Skeletal muscle cell (primary cell): ENCODE data around the gene IRF2BPL.

Source experiments
- DNase-seq: peaks from one replicate; pipeline ENCODE4 v3.0.0-alpha.2; 2010; ENCODE audit warnings: low read depth
- H3K4me3 ChIP-seq: 2 replicates; pipeline ENCODE4 v1.5.1; 2011; ENCODE audit warnings: low read depth, mild to moderate bottlenecking, control low read depth, low read length, moderate library complexity

Gene IRF2BPL

DNA sequence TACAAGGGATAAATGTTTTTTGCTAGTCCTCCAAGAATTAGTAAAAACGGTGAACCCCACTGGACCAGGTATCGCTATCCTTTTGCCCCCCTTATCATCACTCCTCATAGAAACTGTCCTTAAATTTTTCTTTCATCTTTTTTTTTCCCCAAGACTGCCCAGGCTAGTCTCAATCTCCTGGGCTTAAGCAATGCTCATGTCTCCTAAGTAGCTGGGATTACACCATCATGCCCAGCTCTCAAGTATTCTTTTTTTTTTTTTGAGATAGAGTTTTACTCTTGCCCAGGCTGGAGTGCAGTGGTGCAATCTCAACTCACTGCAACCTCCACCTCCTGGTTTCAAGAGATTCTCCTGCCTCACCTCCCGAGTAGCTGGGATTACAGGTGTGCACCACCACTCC lies 9.7 kb downstream of the IRF2BPL start:
- no peak overlapping the region for H3K4me3 ChIP-seq
- no peak for DNase-seq

DNA sequence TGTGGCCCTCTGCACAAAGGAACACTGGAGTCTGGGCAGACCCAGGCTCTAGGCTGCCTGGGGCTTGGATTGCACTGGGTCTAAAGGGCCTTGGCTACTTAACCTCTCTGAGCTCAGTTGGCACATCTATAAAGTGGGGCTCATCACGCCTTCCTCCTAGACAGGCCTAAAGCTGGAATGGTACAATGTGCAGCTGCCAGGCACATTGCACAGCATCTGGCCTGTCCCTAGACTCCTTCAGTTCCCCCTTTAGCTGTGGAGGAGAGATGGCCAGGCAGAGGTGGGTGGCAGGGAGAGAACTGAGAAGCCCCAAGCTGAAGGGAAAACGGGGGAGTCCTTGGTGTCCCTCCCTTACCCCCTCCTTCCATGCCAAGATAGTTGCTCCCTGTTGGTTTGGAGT lies 10.8 kb downstream of the IRF2BPL start:
- no peak overlapping the region for H3K4me3 ChIP-seq
- DNase-seq, result no peak

DNA sequence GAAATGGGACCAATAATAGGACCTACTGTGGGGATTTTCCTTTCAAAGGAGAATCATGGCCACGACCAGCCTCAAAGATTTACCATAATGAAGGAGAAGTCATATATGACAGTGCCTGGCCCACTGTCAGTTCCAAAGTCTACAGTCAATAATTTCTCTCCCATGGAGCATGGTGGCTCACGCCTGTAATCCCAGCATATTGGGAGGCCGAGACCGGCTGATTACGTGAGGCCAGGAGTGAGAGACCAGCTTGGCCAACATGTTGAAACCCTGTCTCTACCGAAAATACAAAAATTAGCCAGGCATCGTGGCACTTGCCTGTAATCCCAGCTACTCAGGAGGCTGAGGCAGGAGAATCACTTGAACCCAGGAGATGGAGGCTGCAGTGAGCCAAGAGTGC lies 13.8 kb downstream of the IRF2BPL start:
- H3K4me3 ChIP-seq, result no peak overlapping the region
- no peak for DNase-seq

DNA sequence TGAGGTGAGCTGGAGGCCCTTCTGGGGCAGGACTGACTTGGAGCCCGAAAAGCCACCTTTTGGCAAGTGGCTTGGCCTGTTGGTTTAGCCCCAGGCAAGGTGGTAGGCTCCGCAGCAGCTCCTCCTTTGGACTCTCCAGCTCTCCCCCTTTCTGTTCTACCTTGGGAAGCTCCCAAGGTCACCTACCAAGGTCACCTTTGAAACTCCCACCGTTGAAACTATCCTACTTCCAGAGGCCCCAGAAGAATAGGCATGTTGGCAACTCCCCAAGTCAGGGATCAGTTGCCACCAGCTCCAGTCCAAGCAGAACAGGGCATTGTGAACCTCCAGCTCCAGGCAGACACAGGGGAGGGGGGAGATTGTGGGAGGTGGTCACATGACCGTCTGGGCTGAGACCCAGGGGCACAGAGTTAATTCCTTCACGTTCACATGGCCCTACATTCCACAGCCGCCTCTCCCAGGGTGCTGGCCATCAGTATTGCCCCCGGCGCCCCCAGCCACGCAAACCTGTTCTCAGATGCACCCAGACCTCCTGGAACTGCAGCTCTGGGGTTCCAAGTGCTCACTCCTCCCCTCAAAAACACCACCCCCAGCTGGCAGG lies 14.4 kb downstream of the IRF2BPL start:
- no peak overlapping the region for H3K4me3 ChIP-seq
- DNase-seq, result no peak

DNA sequence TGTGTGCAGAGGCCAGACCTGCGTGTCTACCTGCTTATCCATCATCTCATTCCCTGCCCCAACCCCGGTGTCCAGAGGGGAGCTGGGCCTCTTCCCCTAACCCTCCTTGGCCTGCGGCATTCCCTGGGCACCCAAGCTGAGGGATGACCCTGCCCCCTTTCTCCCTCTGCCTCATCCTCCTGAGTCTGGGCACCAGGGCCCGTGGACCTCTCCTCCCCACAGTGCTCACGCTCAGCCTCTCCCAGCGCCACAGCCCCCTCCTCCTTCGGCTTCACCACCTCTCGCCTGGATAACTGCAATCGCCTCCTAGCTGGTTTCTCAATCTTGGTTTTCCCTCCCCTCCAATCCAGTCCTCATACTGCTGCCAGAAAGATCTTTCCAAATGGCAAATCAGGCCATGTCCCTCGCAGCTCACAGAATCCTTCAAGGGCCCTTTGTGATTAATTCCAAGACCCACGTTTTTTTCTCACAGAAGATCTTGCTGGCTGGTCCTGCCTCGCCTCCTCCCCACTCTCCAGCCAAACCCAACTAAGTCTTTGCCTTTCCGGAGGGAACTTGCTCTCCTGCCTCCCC lies 16.2 kb downstream of the IRF2BPL start:
- H3K4me3 ChIP-seq, result no peak overlapping the region
- DNase-seq, result no peak

DNA sequence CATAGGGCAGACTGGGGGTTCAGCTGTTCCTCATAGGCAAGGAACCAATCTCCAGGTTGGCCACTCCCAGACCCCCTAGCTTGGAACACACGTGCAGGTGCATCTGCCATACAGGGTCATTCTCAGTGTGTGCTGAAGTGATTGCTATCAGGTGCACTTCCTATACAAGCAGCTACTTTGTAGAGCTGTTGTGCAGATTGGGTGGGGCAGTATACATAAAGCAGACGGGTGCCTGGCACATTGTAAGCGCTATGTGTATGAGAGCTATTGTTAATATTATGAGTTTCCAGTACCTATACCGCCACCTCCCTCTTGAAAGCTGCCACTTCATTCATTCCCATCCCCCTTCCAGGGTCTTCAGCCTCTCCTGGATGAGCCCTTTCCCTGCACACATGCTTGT lies 17.3 kb downstream of the IRF2BPL start:
- no peak for DNase-seq
- no peak overlapping the region for H3K4me3 ChIP-seq

DNA sequence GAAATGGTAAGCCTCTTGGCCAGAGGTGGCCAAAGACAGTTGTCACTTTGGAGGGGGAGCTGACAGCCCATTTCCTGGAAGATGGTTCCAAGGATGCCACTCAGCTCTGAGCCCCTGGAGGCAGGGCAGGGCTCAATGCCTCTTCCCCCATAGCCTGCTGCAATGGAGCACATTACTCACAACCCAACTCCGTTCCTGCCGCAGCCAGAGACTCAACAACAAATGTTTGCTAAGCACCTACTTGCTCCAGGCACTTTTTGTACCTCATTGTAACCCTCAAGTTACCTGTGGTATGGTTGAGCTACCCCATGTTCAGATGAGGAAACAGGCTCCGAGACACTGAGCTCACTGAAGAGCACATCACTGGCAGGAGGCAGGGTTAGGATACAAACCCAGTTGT lies 19.5 kb downstream of the IRF2BPL start:
- no peak overlapping the region for H3K4me3 ChIP-seq
- DNase-seq, result no peak

DNA sequence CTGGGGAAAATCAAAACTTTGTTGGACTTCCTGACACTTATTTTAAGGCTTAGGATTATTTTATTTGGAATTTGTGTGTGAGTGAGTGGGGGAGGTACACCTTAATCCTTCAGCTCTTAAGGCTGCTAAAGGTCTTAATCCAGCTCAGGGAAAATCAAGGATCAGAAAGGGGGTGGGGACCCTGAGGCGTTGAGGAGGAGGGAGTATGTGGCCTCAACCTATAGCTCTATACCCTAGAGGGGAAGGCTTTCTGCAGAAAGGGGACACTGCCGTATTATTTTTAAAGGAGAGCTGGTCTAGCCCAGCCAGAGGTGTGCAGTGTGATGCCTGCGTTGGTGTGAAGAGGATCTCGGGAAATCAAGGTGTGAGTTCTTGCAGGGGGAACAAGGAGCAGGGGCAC lies 20.0 kb downstream of the IRF2BPL start:
- H3K4me3 ChIP-seq, result no peak overlapping the region
- DNase-seq, result no peak

DNA sequence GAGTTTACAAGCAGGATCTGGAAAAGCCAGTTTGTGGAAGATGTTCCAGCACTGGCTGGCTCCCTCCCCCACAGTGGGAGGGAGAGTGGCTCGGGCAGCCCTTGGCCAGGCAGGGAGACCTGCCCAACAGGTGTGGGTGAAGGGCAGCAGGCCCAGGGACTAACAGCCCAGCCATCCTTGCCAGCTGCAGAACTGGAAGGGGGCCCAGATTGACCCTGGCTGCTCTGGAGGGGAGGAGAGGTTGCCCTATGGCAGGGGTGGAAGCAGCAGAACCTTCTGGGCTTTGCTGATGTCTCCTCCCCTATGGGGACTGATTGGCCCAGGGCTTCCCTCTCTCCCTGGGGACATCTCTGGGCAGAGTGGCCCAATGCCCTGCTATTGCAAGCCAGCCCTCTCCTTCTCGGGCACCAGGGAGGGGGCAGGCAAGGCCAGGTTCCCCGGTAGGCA lies 20.5 kb downstream of the IRF2BPL start:
- no peak overlapping the region for H3K4me3 ChIP-seq
- no peak for DNase-seq

DNA sequence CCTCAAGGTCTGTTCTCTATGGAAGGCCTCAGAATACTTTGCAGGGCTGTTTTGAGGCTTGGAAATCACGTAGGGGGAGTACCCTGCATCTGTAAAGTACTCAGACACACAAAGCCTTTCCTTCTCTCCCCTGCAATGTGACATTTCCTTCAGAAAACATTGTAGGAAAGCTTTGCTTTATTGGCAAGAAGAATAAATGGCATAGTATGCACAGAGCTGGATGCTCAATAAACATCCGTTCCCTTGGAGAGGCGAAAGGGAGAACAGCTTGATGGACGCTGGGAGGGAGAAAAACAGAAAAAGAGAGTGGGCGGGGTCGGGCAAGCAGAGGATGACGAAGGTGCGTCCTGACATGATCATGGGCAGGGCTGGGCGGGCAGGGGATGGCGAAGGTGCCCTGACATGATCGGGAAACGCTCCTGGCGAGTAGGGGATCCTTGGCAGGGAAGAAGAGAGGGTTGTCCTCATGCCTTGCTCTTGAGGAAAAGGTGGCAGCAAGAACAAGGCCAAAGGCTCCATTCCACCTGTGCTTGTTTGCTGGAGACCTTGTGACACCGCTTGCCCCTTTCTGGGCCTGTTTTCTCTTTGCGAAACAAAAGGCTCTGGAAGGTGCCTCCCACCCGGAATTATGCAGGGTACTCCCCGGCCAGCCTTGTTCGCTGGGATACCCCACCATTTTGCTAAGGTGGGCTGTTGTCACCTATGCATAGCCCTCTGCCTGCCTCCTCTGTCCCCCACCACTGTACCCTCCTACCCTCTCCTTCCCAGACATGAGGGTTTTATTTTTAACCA lies 21.1 kb downstream of the IRF2BPL start:
- H3K4me3 ChIP-seq, result no peak overlapping the region
- no peak for DNase-seq

DNA sequence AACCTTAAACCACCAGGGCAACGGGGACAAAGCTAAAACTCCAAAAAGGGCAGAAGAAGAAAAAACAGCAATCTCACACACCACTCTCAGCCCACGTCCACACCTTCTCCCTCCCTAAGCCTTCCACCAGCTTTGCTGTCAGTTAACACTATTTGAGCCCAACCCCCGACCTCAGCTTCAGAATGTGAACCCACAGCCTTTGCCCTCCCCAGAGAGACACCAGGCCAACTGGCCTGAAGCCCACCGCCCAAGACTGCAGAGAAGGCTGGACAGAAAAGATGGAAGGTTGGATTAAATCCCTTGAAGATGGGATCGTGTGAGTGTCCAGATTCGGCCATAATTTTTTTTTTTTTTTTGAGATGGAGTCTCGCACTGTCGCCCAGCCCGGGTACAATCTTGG lies 22.4 kb downstream of the IRF2BPL start:
- H3K4me3 ChIP-seq, result no peak overlapping the region
- DNase-seq, result no peak

DNA sequence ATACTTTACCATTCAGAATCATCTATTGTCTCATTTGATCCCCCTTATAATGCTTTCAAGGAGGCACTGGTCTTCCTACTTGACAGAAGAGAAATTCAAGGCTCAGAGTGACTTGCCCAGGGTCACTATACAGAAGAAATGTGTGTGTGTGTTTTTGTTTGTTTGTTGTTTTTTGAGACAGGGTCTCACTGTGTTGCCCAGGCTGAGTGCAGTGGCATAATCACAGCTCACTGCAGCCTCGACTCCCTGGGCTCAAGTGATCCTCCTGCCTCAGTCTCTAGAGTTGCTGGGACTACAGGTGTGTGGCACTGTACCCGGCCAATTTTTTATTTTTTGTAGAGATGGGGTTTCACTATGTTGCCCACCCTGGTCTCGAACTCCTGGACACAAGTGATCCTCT lies 22.9 kb downstream of the IRF2BPL start:
- H3K4me3 ChIP-seq, result no peak overlapping the region
- no peak for DNase-seq

DNA sequence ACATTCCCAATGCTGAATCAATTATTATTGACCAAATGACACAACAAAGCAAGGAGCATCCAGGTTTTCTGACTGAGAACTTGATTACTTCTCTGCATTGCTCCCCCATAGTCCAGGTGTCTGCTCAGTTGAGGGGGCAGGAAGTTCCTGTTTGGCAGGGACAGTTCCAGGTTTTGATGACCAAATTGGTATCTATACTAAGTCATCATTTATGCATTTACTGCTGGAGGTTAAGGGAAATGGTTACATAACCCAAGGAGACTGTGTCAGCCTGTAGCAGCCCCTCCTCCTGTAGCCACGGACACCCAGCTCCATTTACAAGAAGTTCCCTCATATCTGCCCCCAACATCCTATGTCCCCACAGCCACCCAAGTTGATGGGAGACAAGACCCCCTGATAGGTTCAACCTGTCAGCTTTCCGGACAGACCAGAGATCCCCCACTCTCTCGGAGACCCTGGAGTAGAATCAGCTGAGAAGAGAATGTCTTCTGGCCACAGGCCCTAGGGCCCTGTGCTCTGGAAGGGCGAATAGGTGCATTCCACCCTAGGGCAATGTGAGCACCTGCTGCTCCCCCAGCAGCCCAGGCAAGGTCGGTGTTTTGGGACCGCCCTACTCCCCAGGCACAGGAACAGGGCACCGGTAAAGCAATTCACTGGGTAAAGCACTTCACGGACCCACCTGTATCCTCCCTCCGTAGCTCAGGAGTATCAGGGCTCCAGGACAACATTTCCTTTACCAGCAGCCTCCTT lies 23.6 kb downstream of the IRF2BPL start:
- DNase-seq, result no peak
- H3K4me3 ChIP-seq, result no peak overlapping the region

DNA sequence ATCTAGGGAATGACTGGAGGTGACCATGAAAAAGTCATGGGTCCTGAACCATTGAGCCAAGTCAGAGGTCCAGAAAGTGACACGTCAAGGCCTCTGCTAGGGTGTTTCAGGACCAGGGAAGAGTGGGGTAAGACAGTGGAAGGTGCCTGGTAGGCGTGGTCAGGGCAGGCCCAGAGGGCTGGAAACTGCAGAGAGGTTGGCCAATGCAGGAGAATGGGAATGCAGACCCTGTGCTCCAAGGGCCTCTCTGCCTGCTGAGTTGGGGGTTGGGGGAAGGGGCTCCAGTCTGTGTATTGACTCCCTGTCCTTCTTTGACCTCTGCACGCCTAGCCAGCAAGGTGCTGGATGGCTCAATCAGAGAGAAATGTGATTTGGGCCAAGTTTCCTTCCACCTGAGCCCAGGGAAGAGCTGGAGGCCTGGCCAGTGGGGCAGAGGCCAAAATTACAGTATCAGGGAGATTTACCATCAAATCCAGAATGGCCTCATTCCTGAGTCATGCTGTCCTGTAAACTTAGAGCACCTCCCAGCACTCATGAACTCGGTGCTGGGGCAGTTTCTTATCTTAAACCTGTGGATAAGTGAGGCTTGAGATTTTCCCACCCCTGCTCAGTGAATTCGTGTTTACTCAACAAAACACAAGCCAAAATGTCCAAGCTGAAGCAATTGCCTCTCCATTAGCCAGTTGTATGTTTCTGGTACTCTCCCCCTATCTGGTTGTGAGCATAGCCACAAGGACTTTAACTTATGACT lies 24.4 kb downstream of the IRF2BPL start:
- H3K4me3 ChIP-seq, result no peak overlapping the region
- DNase-seq, result no peak

DNA sequence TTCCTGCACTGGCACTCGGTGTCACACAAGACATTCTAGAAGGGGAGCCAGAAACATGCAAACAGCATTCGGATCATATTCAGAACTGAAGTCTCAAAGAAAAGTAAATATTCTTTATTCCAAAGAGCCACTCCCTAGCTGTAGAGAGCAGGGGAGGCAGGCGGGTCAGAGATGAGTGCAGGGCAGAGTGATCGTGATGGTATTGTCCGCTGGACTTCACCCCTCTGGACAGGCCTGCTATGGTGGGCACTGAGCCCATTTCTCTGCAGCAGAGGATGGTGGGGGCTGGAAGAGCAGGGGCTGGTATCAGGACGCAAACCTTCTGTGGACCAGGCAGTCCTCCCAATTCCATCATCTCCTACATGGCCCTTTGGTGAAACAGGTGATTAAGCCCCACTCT lies 25.6 kb downstream of the IRF2BPL start:
- no peak for DNase-seq
- no peak overlapping the region for H3K4me3 ChIP-seq

DNA sequence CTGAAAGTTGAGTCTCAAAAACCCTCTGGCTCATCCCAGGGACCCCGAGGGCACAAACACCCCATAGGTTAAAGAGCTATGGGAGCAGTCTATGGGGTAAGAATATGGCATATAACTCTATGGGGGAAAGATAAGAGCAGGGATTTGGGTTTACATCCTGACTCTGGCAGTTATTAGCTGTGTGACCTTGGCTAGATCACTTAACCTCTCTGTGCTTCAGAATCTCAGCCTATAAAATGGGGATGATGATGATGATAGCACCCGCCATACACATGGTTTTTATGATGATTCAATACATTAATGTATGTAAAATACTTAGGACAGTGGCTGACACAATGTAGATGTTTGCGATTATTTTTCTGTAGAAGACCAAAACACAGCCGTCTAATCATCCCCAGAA lies 26.2 kb downstream of the IRF2BPL start:
- no peak overlapping the region for H3K4me3 ChIP-seq
- no peak for DNase-seq

DNA sequence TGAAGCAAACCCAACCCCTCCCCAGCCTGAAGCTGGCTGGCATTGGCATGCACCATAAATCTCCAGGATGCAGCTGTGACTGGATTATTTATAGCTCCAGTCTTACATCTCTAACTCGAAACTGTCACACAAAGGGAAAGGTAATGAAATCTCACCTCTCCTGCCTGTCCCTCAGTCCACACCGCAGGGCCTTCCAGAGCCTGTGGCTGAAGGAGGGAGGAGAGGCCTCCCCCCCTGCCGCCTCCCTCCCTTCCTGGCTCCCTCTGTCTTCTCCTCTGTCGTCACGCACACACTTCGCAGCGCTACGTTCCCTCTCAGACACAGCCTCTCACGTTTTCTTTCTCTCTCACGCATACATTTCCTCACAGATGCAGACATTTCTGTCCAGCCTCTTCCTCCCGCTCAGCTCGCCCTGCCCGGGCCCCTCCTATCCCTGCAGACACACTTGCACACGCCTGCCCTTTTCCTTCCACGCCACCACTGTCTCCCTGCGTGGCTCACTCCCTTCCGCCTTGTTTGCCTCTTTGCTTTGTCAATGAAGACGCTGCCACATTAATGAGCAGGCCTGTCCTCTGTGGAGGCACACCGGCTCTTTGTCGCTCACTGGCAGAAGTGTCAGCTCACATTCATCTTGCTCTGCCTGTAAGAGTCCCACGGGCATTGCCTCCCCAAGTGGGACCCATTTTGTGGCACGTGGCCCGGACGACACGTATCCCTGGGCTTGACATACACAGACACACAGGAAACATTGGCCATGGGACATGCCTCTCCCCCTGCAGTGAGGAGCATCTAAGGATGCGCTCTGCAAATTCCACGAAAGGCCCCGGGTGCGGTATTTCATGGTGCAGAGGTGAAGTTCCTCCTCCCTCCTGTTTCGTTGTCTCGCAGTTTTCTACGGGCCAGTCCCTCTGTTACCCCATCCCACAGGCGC lies 27.9 kb downstream of the IRF2BPL start:
- peak; percentile 27 for DNase-seq
- H3K4me3 ChIP-seq, result no peak overlapping the region

DNA sequence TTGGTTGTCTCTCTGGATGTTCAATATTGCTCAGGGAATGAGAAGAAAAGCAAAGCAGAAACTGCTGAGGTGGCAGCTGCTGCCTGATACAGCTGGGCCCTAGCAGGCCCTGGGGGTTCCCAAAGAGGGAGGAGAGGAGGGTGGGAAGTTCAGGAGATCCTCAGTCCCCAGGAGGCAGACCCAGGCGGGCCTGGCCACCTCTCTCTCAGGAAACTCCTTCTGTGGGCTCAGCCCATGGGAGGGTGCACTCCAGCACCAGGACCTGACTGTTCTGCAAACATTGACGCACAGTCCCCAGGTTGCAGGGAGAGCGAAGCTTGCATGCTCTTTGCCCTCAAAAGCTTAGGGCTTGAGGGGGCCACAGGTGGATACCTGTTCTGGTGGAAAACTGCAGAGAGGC lies 29.6 kb downstream of the IRF2BPL start:
- H3K4me3 ChIP-seq, result no peak overlapping the region
- no peak for DNase-seq
